ENCODE data around the gene ATP6AP2. TPM values are rescaled to one million over a fixed set of nuclear protein-coding genes. Genes with fewer than 3 reads are reported as not detected.

ATP6AP2 gene
- total and polyA plus RNA-seq, 4 donors = 49.7 to 80.7 (median 58.1) TPM

DNA sequence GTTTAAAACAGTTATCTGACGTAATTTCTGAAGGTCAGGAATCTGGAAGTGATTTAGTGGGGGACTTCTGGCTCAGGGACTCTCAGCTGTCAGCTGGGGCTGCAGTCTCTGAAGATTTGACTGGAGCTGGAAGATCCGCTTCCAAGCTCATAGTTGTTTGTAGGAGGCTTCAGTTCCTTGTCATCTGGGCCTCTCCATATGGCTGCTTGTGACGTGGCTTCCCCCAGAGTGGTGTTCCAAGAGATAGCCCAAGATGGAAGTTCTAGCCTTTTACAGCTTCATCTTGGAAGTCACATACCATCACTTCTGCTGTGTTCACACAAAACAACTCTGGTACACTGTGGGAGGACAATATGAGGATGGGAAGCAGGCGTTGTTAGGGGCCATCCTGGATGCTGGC is 44.5 kb downstream of the ATP6AP2 start:
- no peak overlapping the region for H3K9ac ChIP-seq (ENCODE audit: low read depth in 1 of 2, low read length in 2 of 2)
- H3K27me3 ChIP-seq (ENCODE audit: control insufficient read depth in 4 of 4, insufficient read depth in 4 of 4, low read length in 3 of 4) = no peaks in the 10 kb centered on the region
- H3K9me3 ChIP-seq (ENCODE audit: control insufficient read depth in 4 of 4, low read length in 3 of 4) = peaks cover 0 to 9% (median 3%) of the 10 kb centered on the region in 4 donors
- DNase-seq (ENCODE audit: low spot score) = no peak
- WGBS = 96% methylated on average over 4 of the region's 4 CpGs
- H3K4me1 ChIP-seq (ENCODE audit: control insufficient read depth in 4 of 4, insufficient read depth in 4 of 4, low read length in 3 of 4) = no peaks in the 10 kb centered on the region
- TF ChIP-seq FOXA2 (IDR thresholded peaks at IDR 0.05) (no peak), RAD21 (IDR thresholded peaks at IDR 0.05) (no peak), ZBTB33 (IDR thresholded peaks at IDR 0.05) (no peak), NR2F2 (IDR thresholded peaks at IDR 0.05) (no peak), TAF1 (conservative IDR thresholded peaks at IDR 0.05) (no peak), FOXA1 (IDR thresholded peaks at IDR 0.05) (no peak), CTCF (IDR thresholded peaks at IDR 0.05; ENCODE audit: low read depth, low read length, missing input control) (no peak)
- H3K27ac ChIP-seq (ENCODE audit: low read depth in 1 of 2, low read length in 2 of 2) = no peak overlapping the region
- no peak overlapping the region for H3K4me3 ChIP-seq (ENCODE audit: low read depth in 1 of 3, low read length in 3 of 3)
- H3K36me3 ChIP-seq (ENCODE audit: control insufficient read depth in 4 of 4, insufficient read depth in 3 of 4, low read depth in 1 of 4, low read length in 3 of 4) = peaks cover 0 to 25% (median 11%) of the 10 kb centered on the region in 4 donors

- Histone ChIP-seq H3K9ac (ENCODE audit: low read depth in 1 of 2, low read length in 2 of 2) (no peak overlapping the region), H3K36me3 (ENCODE audit: control insufficient read depth in 4 of 4, insufficient read depth in 3 of 4, low read depth in 1 of 4, low read length in 3 of 4) (peaks cover 5 to 43% (median 17%) of the 10 kb centered on the region in 4 donors)
Measured at GRCh38 chrX:40628506-40628905, 47.7 kb downstream of the ATP6AP2 start.

More at GRCh38 chrX:40628506-40628905, 47.7 kb downstream of the ATP6AP2 start:
- Histone ChIP-seq H3K27me3 (ENCODE audit: control insufficient read depth in 4 of 4, insufficient read depth in 4 of 4, low read length in 3 of 4) (no peaks in the 10 kb centered on the region), H3K27ac (ENCODE audit: low read depth in 1 of 2, low read length in 2 of 2) (no peak overlapping the region), H3K4me3 (ENCODE audit: low read depth in 1 of 3, low read length in 3 of 3) (no peak overlapping the region), H3K9me3 (ENCODE audit: control insufficient read depth in 4 of 4, low read length in 3 of 4) (peaks cover 0 to under 1% (median under 1%) of the 10 kb centered on the region in 4 donors), H3K4me1 (ENCODE audit: control insufficient read depth in 4 of 4, insufficient read depth in 4 of 4, low read length in 3 of 4) (no peaks in the 10 kb centered on the region)
- no peak for DNase-seq (ENCODE audit: low spot score)
- 85% methylated on average over 5 of the region's 5 CpGs for WGBS
- TF ChIP-seq RXRA (IDR thresholded peaks at IDR 0.05) (no peak), ZBTB33 (IDR thresholded peaks at IDR 0.05) (no peak), JUND (IDR thresholded peaks at IDR 0.05) (no peak), SP1 (IDR thresholded peaks at IDR 0.05) (no peak), TAF1 (conservative IDR thresholded peaks at IDR 0.05) (no peak), CTCF (IDR thresholded peaks at IDR 0.05; ENCODE audit: low read depth, low read length, missing input control) (no peak), RAD21 (IDR thresholded peaks at IDR 0.05) (no peak), GABPA (IDR thresholded peaks at IDR 0.05 in 1 of 2, conservative IDR thresholded peaks at IDR 0.05 in 1 of 2) (no peak), EGR1 (IDR thresholded peaks at IDR 0.05; ENCODE audit: low read depth in 2 of 2) (no peak), FOXA2 (IDR thresholded peaks at IDR 0.05) (no peak), NR2F2 (IDR thresholded peaks at IDR 0.05) (no peak), FOXA1 (IDR thresholded peaks at IDR 0.05) (no peak)
- TF ChIP-seq, protein P1, sequence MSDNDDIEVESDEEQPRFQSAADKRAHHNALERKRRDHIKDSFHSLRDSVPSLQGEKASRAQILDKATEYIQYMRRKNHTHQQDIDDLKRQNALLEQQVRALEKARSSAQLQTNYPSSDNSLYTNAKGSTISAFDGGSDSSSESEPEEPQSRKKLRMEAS (IDR thresholded peaks at IDR 0.05) = no peak
- TF ChIP-seq, protein P2, sequence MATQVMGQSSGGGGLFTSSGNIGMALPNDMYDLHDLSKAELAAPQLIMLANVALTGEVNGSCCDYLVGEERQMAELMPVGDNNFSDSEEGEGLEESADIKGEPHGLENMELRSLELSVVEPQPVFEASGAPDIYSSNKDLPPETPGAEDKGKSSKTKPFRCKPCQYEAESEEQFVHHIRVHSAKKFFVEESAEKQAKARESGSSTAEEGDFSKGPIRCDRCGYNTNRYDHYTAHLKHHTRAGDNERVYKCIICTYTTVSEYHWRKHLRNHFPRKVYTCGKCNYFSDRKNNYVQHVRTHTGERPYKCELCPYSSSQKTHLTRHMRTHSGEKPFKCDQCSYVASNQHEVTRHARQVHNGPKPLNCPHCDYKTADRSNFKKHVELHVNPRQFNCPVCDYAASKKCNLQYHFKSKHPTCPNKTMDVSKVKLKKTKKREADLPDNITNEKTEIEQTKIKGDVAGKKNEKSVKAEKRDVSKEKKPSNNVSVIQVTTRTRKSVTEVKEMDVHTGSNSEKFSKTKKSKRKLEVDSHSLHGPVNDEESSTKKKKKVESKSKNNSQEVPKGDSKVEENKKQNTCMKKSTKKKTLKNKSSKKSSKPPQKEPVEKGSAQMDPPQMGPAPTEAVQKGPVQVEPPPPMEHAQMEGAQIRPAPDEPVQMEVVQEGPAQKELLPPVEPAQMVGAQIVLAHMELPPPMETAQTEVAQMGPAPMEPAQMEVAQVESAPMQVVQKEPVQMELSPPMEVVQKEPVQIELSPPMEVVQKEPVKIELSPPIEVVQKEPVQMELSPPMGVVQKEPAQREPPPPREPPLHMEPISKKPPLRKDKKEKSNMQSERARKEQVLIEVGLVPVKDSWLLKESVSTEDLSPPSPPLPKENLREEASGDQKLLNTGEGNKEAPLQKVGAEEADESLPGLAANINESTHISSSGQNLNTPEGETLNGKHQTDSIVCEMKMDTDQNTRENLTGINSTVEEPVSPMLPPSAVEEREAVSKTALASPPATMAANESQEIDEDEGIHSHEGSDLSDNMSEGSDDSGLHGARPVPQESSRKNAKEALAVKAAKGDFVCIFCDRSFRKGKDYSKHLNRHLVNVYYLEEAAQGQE (IDR thresholded peaks at IDR 0.05) = no peak
